ENCODE results near the gene DPP10. TPM values are rescaled to one million over a fixed set of nuclear protein-coding genes. Genes with fewer than 3 reads are reported as not detected.

The DPP10 gene
- total RNA-seq, 4 donors from 2014 or later: 1.9 to 8.3 (median 2.9) TPM

DNA sequence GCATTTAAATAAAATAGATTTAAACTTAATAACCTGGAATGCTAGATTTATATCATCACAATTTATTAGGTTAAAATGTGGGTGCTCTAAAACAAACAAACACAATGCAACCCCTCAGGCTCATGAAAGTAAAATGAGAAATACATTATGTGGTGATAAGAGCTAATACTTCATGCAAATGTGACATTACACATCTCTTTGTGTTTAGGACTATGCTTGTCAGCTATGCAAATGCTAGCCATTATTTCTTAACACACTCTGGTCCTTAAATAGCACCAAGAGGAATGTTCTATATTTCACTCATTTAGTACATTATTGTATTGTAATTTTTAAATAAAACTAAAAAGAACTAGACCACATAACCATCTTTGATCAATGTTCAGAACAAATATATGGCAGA, 627.6 kb downstream of the DPP10 start:
- Histone ChIP-seq H3K36me3 (no peaks in the 10 kb centered on the region), H3K4me3 (no peak overlapping the region), H3K9me3 (no peaks in the 10 kb centered on the region), H3K27me3 (no peaks in the 10 kb centered on the region), H3K4me1 (no peaks in the 10 kb centered on the region), H3K27ac (no peak overlapping the region)
- DNase-seq: no peak
- TF ChIP-seq, protein P1, sequence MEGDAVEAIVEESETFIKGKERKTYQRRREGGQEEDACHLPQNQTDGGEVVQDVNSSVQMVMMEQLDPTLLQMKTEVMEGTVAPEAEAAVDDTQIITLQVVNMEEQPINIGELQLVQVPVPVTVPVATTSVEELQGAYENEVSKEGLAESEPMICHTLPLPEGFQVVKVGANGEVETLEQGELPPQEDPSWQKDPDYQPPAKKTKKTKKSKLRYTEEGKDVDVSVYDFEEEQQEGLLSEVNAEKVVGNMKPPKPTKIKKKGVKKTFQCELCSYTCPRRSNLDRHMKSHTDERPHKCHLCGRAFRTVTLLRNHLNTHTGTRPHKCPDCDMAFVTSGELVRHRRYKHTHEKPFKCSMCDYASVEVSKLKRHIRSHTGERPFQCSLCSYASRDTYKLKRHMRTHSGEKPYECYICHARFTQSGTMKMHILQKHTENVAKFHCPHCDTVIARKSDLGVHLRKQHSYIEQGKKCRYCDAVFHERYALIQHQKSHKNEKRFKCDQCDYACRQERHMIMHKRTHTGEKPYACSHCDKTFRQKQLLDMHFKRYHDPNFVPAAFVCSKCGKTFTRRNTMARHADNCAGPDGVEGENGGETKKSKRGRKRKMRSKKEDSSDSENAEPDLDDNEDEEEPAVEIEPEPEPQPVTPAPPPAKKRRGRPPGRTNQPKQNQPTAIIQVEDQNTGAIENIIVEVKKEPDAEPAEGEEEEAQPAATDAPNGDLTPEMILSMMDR (IDR thresholded peaks at IDR 0.05): no peak
- TF ChIP-seq POLR2A (IDR thresholded peaks at IDR 0.05): no peak

DNA sequence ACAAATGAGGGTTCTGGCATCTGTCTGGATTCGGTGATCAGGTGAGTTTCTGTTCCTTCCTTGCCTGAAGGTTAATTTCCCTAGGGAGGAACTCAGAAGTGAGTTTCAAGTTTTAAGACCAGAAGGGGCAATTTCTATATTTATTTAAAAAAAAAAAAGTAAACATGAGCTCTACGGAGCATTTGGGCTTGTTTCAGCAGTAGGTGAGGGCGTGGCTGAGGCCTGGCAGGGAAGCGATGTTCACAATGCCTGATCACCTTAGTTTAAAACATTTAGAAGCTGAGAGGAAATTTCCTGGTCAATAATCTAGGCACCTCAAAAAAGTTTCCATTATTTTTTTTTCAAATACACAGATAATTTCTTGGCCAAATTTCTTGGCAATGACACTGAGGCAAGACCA, 629.1 kb downstream of the DPP10 start:
- Histone ChIP-seq H3K27me3 (no peaks in the 10 kb centered on the region), H3K36me3 (no peaks in the 10 kb centered on the region), H3K4me1 (no peaks in the 10 kb centered on the region), H3K9me3 (no peaks in the 10 kb centered on the region), H3K27ac (no peak overlapping the region), H3K4me3 (no peak overlapping the region)
- TF ChIP-seq, protein P1 (IDR thresholded peaks at IDR 0.05): no peak
- DNase-seq: no peak

DNA sequence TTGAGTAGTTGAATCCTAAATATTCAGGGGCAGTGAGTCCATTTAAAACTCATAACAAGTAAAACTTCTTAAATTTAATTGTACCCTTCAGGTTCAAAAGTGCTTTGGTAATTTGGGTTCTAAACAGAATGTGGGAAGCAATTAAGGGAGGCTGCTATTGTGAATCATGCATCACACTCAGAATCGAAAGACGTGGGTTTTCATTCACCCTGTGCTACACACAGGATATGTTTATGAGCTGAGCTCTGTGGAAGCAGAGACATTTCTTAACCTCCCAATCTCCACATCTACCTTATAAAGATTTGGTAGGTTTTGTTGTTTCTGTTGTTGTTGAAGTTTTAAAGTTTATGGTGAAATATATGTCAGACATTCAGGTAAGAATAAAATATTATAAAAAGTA, 633.4 kb downstream of the DPP10 start:
- no peaks in the 10 kb centered on the region for H3K36me3 ChIP-seq
- H3K27ac ChIP-seq: no peak overlapping the region
- H3K4me1 ChIP-seq: no peaks in the 10 kb centered on the region
- DNase-seq: no peak
- H3K27me3 ChIP-seq: no peaks in the 10 kb centered on the region
- TF ChIP-seq, protein P1 (IDR thresholded peaks at IDR 0.05): no peak
- no peak for TF ChIP-seq POLR2A (IDR thresholded peaks at IDR 0.05)
- H3K9me3 ChIP-seq: no peaks in the 10 kb centered on the region
- no peak overlapping the region for H3K4me3 ChIP-seq

DNA sequence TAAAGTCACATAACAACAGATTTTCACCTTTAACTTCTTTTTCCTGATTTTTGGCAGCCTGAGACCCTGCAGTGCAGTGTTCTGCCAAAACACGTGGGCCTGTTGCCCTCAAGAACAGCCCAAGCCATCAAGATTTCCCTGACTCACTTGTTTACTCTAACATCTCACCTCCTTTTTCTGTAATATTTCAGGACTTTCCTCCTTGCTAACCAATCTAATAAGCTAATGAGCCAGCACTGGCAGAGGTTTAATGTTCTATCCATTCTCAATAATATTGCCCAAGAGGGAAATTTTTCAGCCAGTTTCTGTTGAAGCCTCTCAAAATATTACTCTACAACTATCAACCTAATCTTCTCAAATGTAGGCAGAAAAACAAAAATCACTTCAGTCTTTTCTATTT, 635.2 kb downstream of the DPP10 start:
- DNase-seq: no peak
- H3K27me3 ChIP-seq: no peaks in the 10 kb centered on the region
- H3K36me3 ChIP-seq: no peaks in the 10 kb centered on the region
- H3K4me3 ChIP-seq: no peak overlapping the region
- no peaks in the 10 kb centered on the region for H3K9me3 ChIP-seq
- TF ChIP-seq POLR2A (IDR thresholded peaks at IDR 0.05): no peak
- TF ChIP-seq, protein P1 (IDR thresholded peaks at IDR 0.05): no peak
- no peak overlapping the region for H3K27ac ChIP-seq
- H3K4me1 ChIP-seq: no peaks in the 10 kb centered on the region

DNA sequence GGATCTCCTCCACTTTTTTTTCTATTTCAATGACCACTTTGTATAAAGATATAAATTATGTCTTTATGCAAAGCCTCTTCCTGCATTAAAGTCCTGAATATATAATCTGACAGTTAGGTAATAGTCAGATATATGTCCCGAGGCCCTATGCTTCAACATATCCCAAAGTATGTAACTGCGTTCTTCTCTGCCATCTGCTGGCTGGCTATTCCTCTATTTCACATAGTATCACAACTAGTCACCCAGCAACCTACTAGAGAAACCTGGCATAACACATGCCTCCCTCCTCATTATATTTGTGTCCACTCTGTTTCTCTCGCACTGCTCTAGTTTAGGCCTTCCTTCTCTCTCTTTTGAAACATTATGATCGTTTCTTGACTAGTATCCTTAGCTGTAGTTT, 640.8 kb downstream of the DPP10 start:
- Histone ChIP-seq H3K36me3 (no peaks in the 10 kb centered on the region), H3K27ac (no peak overlapping the region), H3K9me3 (no peaks in the 10 kb centered on the region), H3K4me1 (no peaks in the 10 kb centered on the region), H3K4me3 (no peak overlapping the region), H3K27me3 (no peaks in the 10 kb centered on the region)
- no peak for DNase-seq
- TF ChIP-seq, protein P1 (IDR thresholded peaks at IDR 0.05): no peak
- TF ChIP-seq POLR2A (IDR thresholded peaks at IDR 0.05): no peak

DNA sequence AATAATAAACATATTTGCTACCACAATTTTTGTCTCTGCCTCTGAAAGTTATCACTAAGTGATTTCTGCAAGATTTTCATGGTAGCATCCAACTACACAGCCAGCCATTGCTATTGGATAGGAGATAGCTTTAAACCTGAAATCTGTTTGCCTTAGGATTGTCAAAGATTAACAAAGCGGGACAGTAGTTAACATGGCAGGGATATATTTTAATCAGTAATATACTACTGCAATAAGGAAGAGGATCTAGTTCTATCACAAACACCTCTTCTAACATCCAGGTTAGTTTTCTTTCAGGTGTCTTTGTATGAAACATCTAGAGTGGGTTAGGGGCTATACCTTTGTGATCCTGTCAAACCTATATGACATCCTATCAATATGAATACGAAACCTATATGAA, 641.3 kb downstream of the DPP10 start:
- no peaks in the 10 kb centered on the region for H3K27me3 ChIP-seq
- no peaks in the 10 kb centered on the region for H3K36me3 ChIP-seq
- DNase-seq: no peak
- TF ChIP-seq, protein P1 (IDR thresholded peaks at IDR 0.05): no peak
- TF ChIP-seq POLR2A (IDR thresholded peaks at IDR 0.05): no peak
- no peak overlapping the region for H3K4me3 ChIP-seq
- no peaks in the 10 kb centered on the region for H3K9me3 ChIP-seq
- H3K4me1 ChIP-seq: no peaks in the 10 kb centered on the region
- H3K27ac ChIP-seq: no peak overlapping the region
